Pancreas (tissue), 10 donors: ENCODE results near the gene TIMP3. TPM values are rescaled to one million over a fixed set of nuclear protein-coding genes. Genes with fewer than 3 reads are reported as not detected.

Source experiments
- ATAC-seq, 4 donors: fragments of 200-7000 bp; cut with Tn5 transposase; one replicate each; pipeline versions ENCODE4 v1.8.0 to v1.9.1; 2020; ENCODE audit warnings: mild to moderate bottlenecking in 4 of 4, moderate library complexity in 4 of 4
- DNase-seq, 6 donors: peaks; one replicate each; pipeline ENCODE4 v3.0.0-alpha.2; 2020
- FAIRE-seq: peaks from 2 replicates; lab custom pipeline; 2012; peaks lifted over from hg19 to GRCh38; lab: Jason Lieb, UNC
- H3K27ac ChIP-seq, 4 donors: fragments of 200-600 bp; sonication (generic); 1 replicate in 3 of 4; 2 replicates in 1 of 4; pipeline versions ENCODE4 v1.5.0 to v1.8.0; 2020
- H3K27me3 ChIP-seq, 4 donors: fragments of 200-600 bp; one replicate each; pipeline ENCODE4 v1.8.0; 2021
- H3K36me3 ChIP-seq, 3 donors: fragments of 200-600 bp; sonication (generic) in 1 of 3; one replicate each; pipeline versions ENCODE4 v1.5.0 to v1.8.0; 2020 to 2021
- H3K4me1 ChIP-seq, 3 donors: fragments of 200-600 bp; one replicate each; pipeline ENCODE4 v1.8.0; 2021
- H3K4me3 ChIP-seq, 4 donors: fragments of 200-600 bp; sonication (generic) in 2 of 4; one replicate each; pipeline versions ENCODE4 v1.5.0 to v1.8.0; 2020 to 2021
- H3K9me3 ChIP-seq, 4 donors: fragments of 200-600 bp; one replicate each; pipeline ENCODE4 v1.8.0; 2021
- CTCF ChIP-seq, 4 donors: fragments of 200-600 bp; sonication (generic) in 3 of 4; IDR thresholded peaks; one replicate each; pipeline versions ENCODE4 v1.5.0 to v1.8.0; 2021; ENCODE audit warnings: antibody characterized with exemption in 4 of 4
- WGBS, 2 donors: extraction: QIAGEN DNeasy Blood & Tissue Kit; methylation state at CpG; one replicate each; pipeline ENCODE4 v1.1.7; 2013; 5-methylcytosine and 5-hydroxymethylcytosine counted together
- intact Hi-C, 3 donors: fragments of 100-400 bp; cut with DNase I; formaldehyde crosslinking; loops; one replicate each; pipeline versions ENCODE4 v1.11.1 to v1.14.2; 2022
- polyA plus RNA-seq, 2 donors: library from polyadenylated mRNA; stranded (reverse); fragments of 200-250 nt; gene quantifications; one replicate each; pipeline ENCODE4 v1.2.3, GENCODE V29; 2013
- total RNA-seq, 6 donors: library from RNA; stranded (reverse); fragmentation: NEBNext Ultra II Directional in 4 of 6; extraction: Animal tissue kit (Norgen Biotek cat#: 25700) in 4 of 6; gene quantifications; one replicate each; pipeline versions ENCODE4 v1.2.1 to v1.2.4, GENCODE V29; 2021 to 2023
- donor health status: healthy with polysubstance abuse.
- donor health status: DM: no; HTN: no; CAD: no; lungs with moderate emphysema.
- donor health status: DM: no; HTN: no; CAD: no.
- donor health status: control.
- donor health status: control.
- donor health status: Bipolar disorder and iron deficiency.
- donor health status: DM: yes; HTN: yes; CAD: no.
- donor health status: DM: no; HTN: no; CAD: no.
- donor health status: DM: no; HTN: no; CAD: no.
- donor health status: DM: yes; HTN: yes; CAD: no.

Gene TIMP3
- total and polyA plus RNA-seq, 8 donors = 14.0 to 87.0 (median 48.2) TPM

- TF ChIP-seq CTCF (IDR thresholded peaks at IDR 0.05) = peak in 3 of 4 donors; percentile 18 to 51 (median 46)
- no peaks in the 10 kb centered on the region for H3K4me1 ChIP-seq
- intact Hi-C loops = no loop called here
These were observed 35.0 kb downstream of the TIMP3 start for GRCh38 chr22:32836280-32837123.

GRCh38 chr22:32837142-32837541 is 35.6 kb downstream of the TIMP3 start:
- no peak for FAIRE-seq
- no peaks in the 10 kb centered on the region for H3K27me3 ChIP-seq
- ATAC-seq = no peak
- DNase-seq = no peak
- 74 to 76% methylated on average over 9 of the region's 9 CpGs for WGBS, 2 donors
- H3K36me3 ChIP-seq = no peaks in the 10 kb centered on the region
- no peaks in the 10 kb centered on the region for H3K4me1 ChIP-seq
- no peak overlapping the region for H3K4me3 ChIP-seq
- H3K9me3 ChIP-seq = no peaks in the 10 kb centered on the region
- no peak overlapping the region for H3K27ac ChIP-seq
- no peak for TF ChIP-seq CTCF (IDR thresholded peaks at IDR 0.05)
- intact Hi-C loops = no loop called here

More at GRCh38 chr22:32836280-32837123, 35.0 kb downstream of the TIMP3 start:
- DNase-seq = no peak
- no peak overlapping the region for H3K27ac ChIP-seq
- H3K4me3 ChIP-seq = no peak overlapping the region
- no peaks in the 10 kb centered on the region for H3K9me3 ChIP-seq
- H3K36me3 ChIP-seq = no peaks in the 10 kb centered on the region
- no peaks in the 10 kb centered on the region for H3K27me3 ChIP-seq
- WGBS, 2 donors = 47 to 53% methylated on average over 7 of the region's 7 CpGs
- FAIRE-seq = no peak
- ATAC-seq = peak in 1 of 4 donors; percentile 42

- ATAC-seq (no peak), FAIRE-seq (no peak), DNase-seq (no peak)
- intact Hi-C loops = no loop called here
- no peaks in the 10 kb centered on the region for H3K4me1 ChIP-seq
- H3K27me3 ChIP-seq = no peaks in the 10 kb centered on the region
- WGBS, 2 donors = 85% methylated on average over 4 of the region's 4 CpGs
- no peaks in the 10 kb centered on the region for H3K36me3 ChIP-seq
- H3K9me3 ChIP-seq = no peaks in the 10 kb centered on the region
- TF ChIP-seq CTCF (IDR thresholded peaks at IDR 0.05) = no peak
- H3K27ac ChIP-seq = no peak overlapping the region
- H3K4me3 ChIP-seq = no peak overlapping the region
These were observed 36.3 kb downstream of the TIMP3 start for GRCh38 chr22:32837803-32838202.

GRCh38 chr22:32839831-32840584 is 38.5 kb downstream of the TIMP3 start:
- H3K9me3 ChIP-seq = no peaks in the 10 kb centered on the region
- DNase-seq (no peak), ATAC-seq (peak in 2 of 4 donors; percentile 30 to 71), FAIRE-seq (no peak)
- intact Hi-C loops = no loop called here
- 25 to 34% methylated on average over 12 to 14 of the region's 14 CpGs for WGBS, 2 donors
- no peak overlapping the region for H3K27ac ChIP-seq
- H3K36me3 ChIP-seq = no peaks in the 10 kb centered on the region
- H3K27me3 ChIP-seq = no peaks in the 10 kb centered on the region
- H3K4me3 ChIP-seq = no peak overlapping the region
- H3K4me1 ChIP-seq = no peaks in the 10 kb centered on the region
- TF ChIP-seq CTCF (IDR thresholded peaks at IDR 0.05) = no peak
